Calu3 (cell line): ENCODE measurements around the gene GBA2. TPM values are rescaled to one million over a fixed set of nuclear protein-coding genes. Genes with fewer than 3 reads are reported as not detected.

ENCODE experiments used
- BruUV-seq: library from RNA; stranded (reverse); fragments of 400-500 nt; replicated peaks from 2 replicates; lab custom pipeline; 2021; lab: Mats Ljungman, UMichigan
- CTCF ChIA-PET: fragments of 300-600 bp; sonication (Branson Sonifier 250); formaldehyde crosslinking; loops from one replicate; lab custom pipeline; 2022; ENCODE audit warnings: antibody characterized with exemption; lab: Charles Lee
- DNase-seq: peaks from one replicate; pipeline ENCODE4 v3.0.0; 2022
- H3K27ac Mint-ChIP-seq: one replicate; pipeline ENCODE4 v1.8.0; 2022; ENCODE audit warnings: mixed read lengths; ENCODE audit not compliant: unreplicated experiment
- H3K27me3 Mint-ChIP-seq: one replicate; pipeline ENCODE4 v1.8.0; 2022; ENCODE audit warnings: mixed read lengths; ENCODE audit not compliant: unreplicated experiment
- H3K36me3 Mint-ChIP-seq: one replicate; pipeline ENCODE4 v1.8.0; 2022; ENCODE audit warnings: mild to moderate bottlenecking, moderate library complexity, mixed read lengths; ENCODE audit not compliant: insufficient read depth, unreplicated experiment
- H3K4me1 Mint-ChIP-seq: one replicate; pipeline ENCODE4 v1.8.0; 2022; ENCODE audit warnings: mild to moderate bottlenecking, low read depth, mixed read lengths; ENCODE audit not compliant: unreplicated experiment
- H3K4me3 Mint-ChIP-seq: one replicate; pipeline ENCODE4 v1.8.0; 2022; ENCODE audit warnings: mild to moderate bottlenecking, low read depth, moderate library complexity, mixed read lengths; ENCODE audit not compliant: unreplicated experiment
- H3K9me3 Mint-ChIP-seq: one replicate; pipeline ENCODE4 v1.8.0; 2022; ENCODE audit warnings: low read depth, mixed read lengths; ENCODE audit not compliant: unreplicated experiment
- CTCF ChIP-seq: fragments of 200-600 bp; IDR thresholded peaks from one replicate; pipeline ENCODE4 v1.8.0; 2022; ENCODE audit warnings: antibody characterized with exemption; ENCODE audit not compliant: unreplicated experiment
- intact Hi-C: fragments of 100-400 bp; cut with micrococcal nuclease; formaldehyde crosslinking; loops from one replicate; pipeline ENCODE4 v1.10.0; 2022; ENCODE audit not compliant: unreplicated experiment
- total RNA-seq: library from RNA; stranded (reverse); gene quantifications from 2 replicates; pipeline ENCODE4 v1.2.3, GENCODE V29; 2022

Gene GBA2
- total RNA-seq, 1 experiment from 2014 or later = 62.7 TPM

GRCh38 chr9:35698231-35698630, 50.8 kb downstream of the GBA2 start:
- H3K27ac Mint-ChIP-seq = no peak overlapping the region
- intact Hi-C loops = loop anchor here (5.0 kb wide), 1 partner anchor 36 kb away; no protein-coding TSS in a partner anchor

GRCh38 chr9:35697486-35697885, 51.5 kb downstream of the GBA2 start:
- no peaks in the 10 kb centered on the region for H3K4me1 Mint-ChIP-seq

More at GRCh38 chr9:35698231-35698630, 50.8 kb downstream of the GBA2 start:
- no peaks in the 10 kb centered on the region for H3K27me3 Mint-ChIP-seq
- no peak for DNase-seq
- H3K4me1 Mint-ChIP-seq = no peaks in the 10 kb centered on the region
- no peak overlapping the region for H3K4me3 Mint-ChIP-seq
- no TSS peak for BruUV-seq
- TF ChIP-seq CTCF = no peak
- peaks cover 11% of the 10 kb centered on the region for H3K36me3 Mint-ChIP-seq
- no peaks in the 10 kb centered on the region for H3K9me3 Mint-ChIP-seq
- CTCF ChIA-PET = no interaction called here

GRCh38 chr9:35696520-35697215, 52.4 kb downstream of the GBA2 start:
- peak; percentile 75 for TF ChIP-seq CTCF
- Mint-ChIP-seq H3K4me1 (no peaks in the 10 kb centered on the region), H3K9me3 (no peaks in the 10 kb centered on the region), H3K27me3 (no peaks in the 10 kb centered on the region), H3K36me3 (peaks cover 6% of the 10 kb centered on the region), H3K4me3 (no peak overlapping the region), H3K27ac (no peak overlapping the region)
- peak; percentile 65 for DNase-seq
- CTCF ChIA-PET = interaction anchor here (0.6 to 1.6 kb wide), 14 partner anchors 11 to 118 kb away, joined by 3 to 12 read pairs (median 4); partner anchors contain the start of genes ARHGEF39, CA9, CCDC107 and RMRP
- no TSS peak for BruUV-seq
- intact Hi-C loops = loop anchor here (5.0 kb wide), 1 partner anchor 34 kb away; no protein-coding TSS in a partner anchor

More at GRCh38 chr9:35697486-35697885, 51.5 kb downstream of the GBA2 start:
- no peak for DNase-seq
- H3K4me3 Mint-ChIP-seq = no peak overlapping the region
- H3K27ac Mint-ChIP-seq = no peak overlapping the region
- H3K27me3 Mint-ChIP-seq = no peaks in the 10 kb centered on the region
- peaks cover 6% of the 10 kb centered on the region for H3K36me3 Mint-ChIP-seq
- CTCF ChIA-PET = interaction anchor here (1.0 kb wide), 1 partner anchor 28 kb away, joined by 5 read pairs; no protein-coding TSS in a partner anchor
- H3K9me3 Mint-ChIP-seq = no peaks in the 10 kb centered on the region
- no peak for TF ChIP-seq CTCF
- BruUV-seq = TSS peak; percentile 85
- intact Hi-C loops = loop anchor here (5.0 kb wide), 1 partner anchor 35 kb away; no protein-coding TSS in a partner anchor

GRCh38 chr9:35695943-35696401, 53.1 kb downstream of the GBA2 start:
- no peak for DNase-seq
- intact Hi-C loops = loop anchor here (5.0 kb wide), 1 partner anchor 34 kb away; no protein-coding TSS in a partner anchor

More at GRCh38 chr9:35695943-35696401, 53.1 kb downstream of the GBA2 start:
- Mint-ChIP-seq H3K27ac (no peak overlapping the region), H3K9me3 (no peaks in the 10 kb centered on the region), H3K27me3 (no peaks in the 10 kb centered on the region), H3K4me1 (no peaks in the 10 kb centered on the region), H3K4me3 (no peak overlapping the region), H3K36me3 (peaks cover 12% of the 10 kb centered on the region)
- TF ChIP-seq CTCF = no peak
- no TSS peak for BruUV-seq
- CTCF ChIA-PET = interaction anchor here (0.6 to 1.6 kb wide), 10 partner anchors 10 to 117 kb away, joined by 3 to 12 read pairs (median 5); partner anchors contain the start of genes ARHGEF39, CCDC107 and RMRP
